RWPE2 (cell line): Measurements from ENCODE around the gene ATG2B.
A peak's percentile ranks its signal among the peaks of the same experiment; 100 is the strongest.

ENCODE experiments used
- ATAC-seq: fragments of 200-7000 bp; cut with Tn5 transposase; 3 replicates; pipeline ENCODE4 v1.9.1; 2021; ENCODE audit warnings: low read depth
- DNase-seq: peaks from one replicate; pipeline ENCODE4 v3.0.0-alpha.2; 2020; ENCODE audit warnings: low spot score
- H3K27ac ChIP-seq: fragments of 450-650 bp; 2 replicates; pipeline ENCODE4 v1.5.1; 2017; ENCODE audit warnings: mild to moderate bottlenecking; ENCODE audit not compliant: poor library complexity, severe bottlenecking
- H3K27me3 ChIP-seq: fragments of 250-450 bp; sonication (Bioruptor Pico); 2 replicates; pipeline ENCODE4 v1.5.1; 2021; ENCODE audit warnings: mild to moderate bottlenecking, moderate library complexity; ENCODE audit not compliant: insufficient read depth, poor library complexity, severe bottlenecking
- H3K36me3 ChIP-seq: fragments of 250-450 bp; sonication (Bioruptor Pico); 2 replicates; pipeline ENCODE4 v1.5.1; 2020; ENCODE audit warnings: low read depth, mild to moderate bottlenecking, moderate library complexity
- H3K4me1 ChIP-seq: fragments of 250-450 bp; sonication (Bioruptor Pico); 2 replicates; pipeline ENCODE4 v1.5.1; 2021; ENCODE audit warnings: mild to moderate bottlenecking, moderate library complexity; ENCODE audit not compliant: insufficient read depth, poor library complexity, severe bottlenecking
- H3K4me3 ChIP-seq: fragments of 250-450 bp; sonication (Bioruptor Pico); 2 replicates; pipeline ENCODE4 v1.5.1; 2021; ENCODE audit warnings: mild to moderate bottlenecking, moderate library complexity; ENCODE audit not compliant: severe bottlenecking
- H3K9me3 ChIP-seq: fragments of 250-450 bp; sonication (Bioruptor Pico); 2 replicates; pipeline ENCODE4 v1.5.1; 2021; ENCODE audit warnings: mild to moderate bottlenecking, moderate library complexity; ENCODE audit not compliant: severe bottlenecking
- TF ChIP-seq, protein P1 (sequence below): fragments of 450-650 bp; IDR thresholded peaks from one replicate; pipeline ENCODE4 v1.5.1; 2017; ENCODE audit warnings: mild to moderate bottlenecking, moderate library complexity; ENCODE audit not compliant: poor library complexity, severe bottlenecking

The ATG2B gene

GRCh38 chr14:96257900-96258299, 105.2 kb downstream of the ATG2B start:
- no peaks in the 10 kb centered on the region for H3K36me3 ChIP-seq
- H3K4me1 ChIP-seq, result peaks cover 31% of the 10 kb centered on the region
- H3K4me3 ChIP-seq, result no peak overlapping the region
- DNase-seq (no peak), ATAC-seq (no peak)
- TF ChIP-seq, protein P1, sequence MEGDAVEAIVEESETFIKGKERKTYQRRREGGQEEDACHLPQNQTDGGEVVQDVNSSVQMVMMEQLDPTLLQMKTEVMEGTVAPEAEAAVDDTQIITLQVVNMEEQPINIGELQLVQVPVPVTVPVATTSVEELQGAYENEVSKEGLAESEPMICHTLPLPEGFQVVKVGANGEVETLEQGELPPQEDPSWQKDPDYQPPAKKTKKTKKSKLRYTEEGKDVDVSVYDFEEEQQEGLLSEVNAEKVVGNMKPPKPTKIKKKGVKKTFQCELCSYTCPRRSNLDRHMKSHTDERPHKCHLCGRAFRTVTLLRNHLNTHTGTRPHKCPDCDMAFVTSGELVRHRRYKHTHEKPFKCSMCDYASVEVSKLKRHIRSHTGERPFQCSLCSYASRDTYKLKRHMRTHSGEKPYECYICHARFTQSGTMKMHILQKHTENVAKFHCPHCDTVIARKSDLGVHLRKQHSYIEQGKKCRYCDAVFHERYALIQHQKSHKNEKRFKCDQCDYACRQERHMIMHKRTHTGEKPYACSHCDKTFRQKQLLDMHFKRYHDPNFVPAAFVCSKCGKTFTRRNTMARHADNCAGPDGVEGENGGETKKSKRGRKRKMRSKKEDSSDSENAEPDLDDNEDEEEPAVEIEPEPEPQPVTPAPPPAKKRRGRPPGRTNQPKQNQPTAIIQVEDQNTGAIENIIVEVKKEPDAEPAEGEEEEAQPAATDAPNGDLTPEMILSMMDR, result no peak
- H3K27ac ChIP-seq, result no peak overlapping the region
- no peaks in the 10 kb centered on the region for H3K27me3 ChIP-seq
- H3K9me3 ChIP-seq, result no peaks in the 10 kb centered on the region

GRCh38 chr14:96257056-96257455, 106.1 kb downstream of the ATG2B start:
- Histone ChIP-seq H3K27ac (no peak overlapping the region), H3K27me3 (no peaks in the 10 kb centered on the region), H3K4me3 (no peak overlapping the region), H3K36me3 (no peaks in the 10 kb centered on the region), H3K4me1 (peaks cover 34% of the 10 kb centered on the region), H3K9me3 (no peaks in the 10 kb centered on the region)
- DNase-seq, result no peak
- no peak for ATAC-seq
- TF ChIP-seq, protein P1, result no peak

DNA sequence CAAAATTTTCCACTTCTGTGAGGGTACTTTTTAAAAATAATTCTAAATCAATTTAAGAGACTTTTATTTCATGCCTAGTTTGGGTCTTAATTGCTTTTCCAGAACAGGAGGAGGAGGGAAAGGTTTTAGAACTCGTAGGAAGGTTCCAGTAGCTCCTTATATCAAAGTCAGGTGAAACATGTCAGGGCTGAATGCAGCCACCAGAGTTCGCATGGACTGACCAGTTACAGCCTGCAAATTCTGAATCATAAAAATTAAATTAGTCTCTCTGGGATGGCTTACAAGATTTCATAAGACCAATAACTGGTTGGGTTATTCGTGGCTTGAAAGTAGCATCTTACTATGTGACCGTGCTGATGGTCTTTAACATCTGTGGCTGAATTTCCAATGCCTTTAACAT, 106.7 kb downstream of the ATG2B start:
- Histone ChIP-seq H3K4me1 (peaks cover 34% of the 10 kb centered on the region), H3K4me3 (no peak overlapping the region), H3K27ac (peak overlapping the region; percentile 64), H3K9me3 (no peaks in the 10 kb centered on the region), H3K36me3 (no peaks in the 10 kb centered on the region), H3K27me3 (no peaks in the 10 kb centered on the region)
- TF ChIP-seq, protein P1, result peak; percentile 56
- ATAC-seq (peak; percentile 60), DNase-seq (no peak)

DNA sequence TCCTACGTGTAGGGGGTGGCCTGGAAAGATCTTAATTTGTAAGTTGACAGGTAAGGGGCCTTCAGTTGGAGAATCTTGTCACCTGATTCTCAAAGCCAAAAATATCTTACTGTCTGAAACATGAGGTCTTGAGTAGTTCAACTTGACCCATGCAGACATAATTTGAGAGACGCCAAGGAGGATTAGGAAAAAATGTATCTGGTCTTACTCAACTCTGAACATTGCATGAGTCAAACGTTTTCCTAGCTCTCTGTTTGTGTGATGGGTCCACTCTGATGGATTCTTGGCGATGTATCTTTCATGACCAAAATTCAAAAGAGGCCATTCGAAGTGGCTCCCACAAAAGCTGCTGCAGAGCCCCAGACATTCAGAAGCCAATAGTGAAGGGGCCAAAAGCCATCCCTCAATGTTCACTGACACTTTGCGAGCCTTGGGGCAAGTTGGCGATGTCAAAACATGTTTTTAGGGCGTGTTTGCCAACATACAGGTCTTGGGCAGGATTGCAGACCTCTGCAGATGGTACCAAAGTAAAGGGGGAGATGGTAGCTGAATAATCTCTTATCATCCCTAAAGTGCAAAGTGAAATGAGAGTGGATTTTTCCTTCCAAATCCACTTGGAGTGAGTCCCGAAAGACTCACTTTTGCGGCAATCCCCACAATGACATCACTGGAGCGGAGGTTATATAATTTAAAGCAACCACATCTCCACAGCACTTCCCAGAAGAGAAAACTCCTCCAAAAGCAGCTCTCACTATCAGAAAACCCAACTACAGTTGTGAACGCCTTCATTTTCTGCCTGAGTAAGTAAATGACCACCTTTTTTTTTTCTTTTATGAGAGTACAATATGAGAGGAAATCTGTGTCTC, 107.4 kb downstream of the ATG2B start, which contains the start of gene BDKRB1:
Gene BDKRB1, plus strand, starts transcription at position 710 of the 866 bp plus-strand sequence. CDS start 7,473 bp downstream, outside the sequence.
- TF ChIP-seq, protein P1, result no peak
- Histone ChIP-seq H3K4me3 (no peak within 1 kb of the TSS), H3K27me3 (no peaks in the 10 kb centered on the region), H3K27ac (peak within 1 kb of the TSS; percentile 64), H3K4me1 (peaks cover 34% of the 10 kb centered on the region), H3K9me3 (no peaks in the 10 kb centered on the region), H3K36me3 (no peaks in the 10 kb centered on the region)
- no peak for DNase-seq
- ATAC-seq, result peak; percentile 69

DNA sequence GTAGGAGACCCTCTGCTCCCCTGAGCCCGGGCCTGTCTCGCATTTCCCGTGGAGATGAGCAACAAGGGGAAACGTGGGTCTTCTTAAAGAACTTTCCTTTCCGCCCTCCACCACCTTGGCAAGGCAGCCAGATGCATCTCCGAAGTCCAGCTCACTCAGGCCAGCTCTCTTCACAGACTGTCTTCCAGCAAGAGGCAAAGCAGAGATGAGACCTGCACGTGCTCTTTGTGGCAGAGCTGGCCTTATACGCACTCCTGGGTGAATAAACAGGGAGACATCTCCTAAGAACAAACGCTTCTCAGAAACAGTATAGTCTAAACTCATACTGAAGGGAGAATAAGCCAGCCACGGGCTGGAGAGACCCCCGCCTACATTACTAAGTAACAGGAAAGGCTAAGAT, 108.5 kb downstream of the ATG2B start:
- Histone ChIP-seq H3K27me3 (no peaks in the 10 kb centered on the region), H3K4me1 (peaks cover 34% of the 10 kb centered on the region), H3K27ac (peak overlapping the region; percentile 64), H3K9me3 (no peaks in the 10 kb centered on the region), H3K36me3 (no peaks in the 10 kb centered on the region), H3K4me3 (no peak overlapping the region)
- DNase-seq (no peak), ATAC-seq (no peak)
- TF ChIP-seq, protein P1, result no peak
